Esophagus (tissue), 2 donors: ENCODE measurements around the gene SPATS2L. TPM values are rescaled to one million over a fixed set of nuclear protein-coding genes. Genes with fewer than 3 reads are reported as not detected.

Experiments used
- H3K27ac ChIP-seq, 2 donors: one replicate each; pipeline ENCODE4 v1.5.1; 2013; ENCODE audit warnings: low read depth in 2 of 2, mild to moderate bottlenecking in 2 of 2, inconsistent platforms in 1 of 2, low read length in 1 of 2, moderate library complexity in 1 of 2
- H3K27me3 ChIP-seq, 2 donors: one replicate each; pipeline ENCODE4 v1.6.1; 2013; ENCODE audit warnings: low read length in 2 of 2, control low read depth in 1 of 2, mild to moderate bottlenecking in 1 of 2; ENCODE audit not compliant: insufficient read depth in 2 of 2, control insufficient read depth in 1 of 2
- H3K36me3 ChIP-seq, 2 donors: one replicate each; pipeline ENCODE4 v1.6.1; 2013; ENCODE audit warnings: low read length in 1 of 2; ENCODE audit not compliant: control insufficient read depth in 2 of 2, insufficient read depth in 2 of 2
- H3K4me1 ChIP-seq, 2 donors: one replicate each; pipeline ENCODE4 v1.6.1; 2013; ENCODE audit warnings: low read length in 1 of 2; ENCODE audit not compliant: control insufficient read depth in 2 of 2, insufficient read depth in 2 of 2
- H3K4me3 ChIP-seq, 2 donors: one replicate each; pipeline ENCODE4 v1.5.1; 2013; ENCODE audit warnings: low read length in 2 of 2, mild to moderate bottlenecking in 2 of 2, low read depth in 1 of 2, moderate library complexity in 1 of 2
- H3K9me3 ChIP-seq, 2 donors: one replicate each; pipeline ENCODE4 v1.6.1; 2013; ENCODE audit warnings: mild to moderate bottlenecking in 2 of 2, low read depth in 1 of 2, low read length in 1 of 2, moderate library complexity in 1 of 2; ENCODE audit not compliant: control insufficient read depth in 2 of 2, insufficient read depth in 1 of 2
- WGBS, 2 donors: extraction: QIAGEN DNeasy Blood & Tissue Kit; methylation state at CpG; one replicate each; pipeline ENCODE4 v1.1.7; 2013; 5-methylcytosine and 5-hydroxymethylcytosine counted together
- polyA plus RNA-seq, 2 donors: library from polyadenylated mRNA; stranded (reverse); fragments of 200-250 nt; gene quantifications; one replicate each; pipeline ENCODE4 v1.2.3, GENCODE V29; 2013
- donor health status: healthy with polysubstance abuse.
- donor health status: Bipolar disorder and iron deficiency.

Gene SPATS2L
- polyA plus RNA-seq, 2 donors = 41.2 to 47.5 TPM

- H3K4me1 ChIP-seq = no peaks in the 10 kb centered on the region
- no peaks in the 10 kb centered on the region for H3K27me3 ChIP-seq
- no peak overlapping the region for H3K4me3 ChIP-seq
- peaks cover 17 to 32% of the 10 kb centered on the region in 2 donors for H3K36me3 ChIP-seq
- 84 to 86% methylated on average over 8 of the region's 8 CpGs for WGBS, 2 donors
- no peaks in the 10 kb centered on the region for H3K9me3 ChIP-seq
- H3K27ac ChIP-seq = no peak overlapping the region
These were observed 165.6 kb downstream of the SPATS2L start for GRCh38 chr2:200471928-200472645.

DNA sequence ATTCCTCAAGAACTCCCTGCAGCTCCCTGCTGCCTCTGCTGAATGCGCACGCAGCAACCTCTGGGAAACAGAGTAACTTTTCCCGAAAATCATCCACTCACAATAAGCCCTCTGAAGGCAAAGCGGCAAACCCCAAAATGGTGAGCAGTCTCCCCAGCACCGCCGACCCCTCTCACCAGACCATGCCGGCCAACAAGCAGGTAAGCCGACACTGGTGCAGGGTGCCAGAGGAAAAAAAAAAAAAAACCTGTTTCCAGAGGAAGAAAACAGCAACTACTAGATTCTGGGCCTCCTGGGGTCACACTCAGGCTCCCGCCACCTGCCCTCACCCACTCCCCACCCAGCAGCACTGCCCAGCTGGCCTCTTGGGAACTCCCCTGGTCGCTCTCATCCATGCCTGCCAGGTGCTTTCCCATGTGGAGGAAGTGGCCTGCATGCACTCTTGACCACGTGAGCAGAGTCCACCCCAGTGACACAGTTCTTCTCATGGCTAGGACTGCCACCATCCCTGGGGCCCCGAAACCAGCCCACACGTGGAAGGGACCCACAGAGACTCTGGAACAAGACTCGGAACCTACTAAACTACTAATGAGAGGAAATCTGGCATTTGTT is 166.5 kb downstream of the SPATS2L start:
- Histone ChIP-seq H3K4me3 (no peak overlapping the region), H3K36me3 (peaks cover 21 to 32% of the 10 kb centered on the region in 2 donors), H3K27me3 (no peaks in the 10 kb centered on the region), H3K4me1 (no peaks in the 10 kb centered on the region), H3K9me3 (no peaks in the 10 kb centered on the region), H3K27ac (no peak overlapping the region)
- WGBS, 2 donors = 92 to 93% methylated on average over 14 of the region's 14 CpGs

DNA sequence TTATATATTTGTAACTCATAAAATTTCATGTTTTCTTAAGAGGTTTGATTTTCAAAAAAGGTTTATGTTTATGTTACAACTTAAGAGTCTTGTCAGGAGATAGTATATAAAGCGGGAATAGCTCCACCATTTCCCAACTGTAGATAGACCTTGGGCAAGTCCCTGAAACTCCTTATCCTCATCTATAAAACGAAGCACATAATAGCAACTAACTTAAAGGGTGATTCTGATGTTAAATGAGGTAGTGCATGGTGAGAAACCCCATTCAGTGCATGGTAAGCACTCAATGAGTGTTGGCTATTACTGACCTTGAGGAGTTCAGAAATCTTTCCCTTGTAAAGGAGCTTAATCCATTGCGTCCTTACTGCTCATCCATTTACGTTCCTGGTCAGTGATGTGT is 169.3 kb downstream of the SPATS2L start:
- WGBS, 2 donors = 88 to 94% methylated on average over 4 of the region's 4 CpGs
- Histone ChIP-seq H3K4me1 (peaks cover 0 to 2% of the 10 kb centered on the region in 2 donors), H3K9me3 (no peaks in the 10 kb centered on the region), H3K4me3 (no peak overlapping the region), H3K36me3 (peaks cover 14 to 19% of the 10 kb centered on the region in 2 donors), H3K27me3 (no peaks in the 10 kb centered on the region), H3K27ac (no peak overlapping the region)

GRCh38 chr2:200476836-200477235 is 170.3 kb downstream of the SPATS2L start:
- H3K27ac ChIP-seq = no peak overlapping the region

DNA sequence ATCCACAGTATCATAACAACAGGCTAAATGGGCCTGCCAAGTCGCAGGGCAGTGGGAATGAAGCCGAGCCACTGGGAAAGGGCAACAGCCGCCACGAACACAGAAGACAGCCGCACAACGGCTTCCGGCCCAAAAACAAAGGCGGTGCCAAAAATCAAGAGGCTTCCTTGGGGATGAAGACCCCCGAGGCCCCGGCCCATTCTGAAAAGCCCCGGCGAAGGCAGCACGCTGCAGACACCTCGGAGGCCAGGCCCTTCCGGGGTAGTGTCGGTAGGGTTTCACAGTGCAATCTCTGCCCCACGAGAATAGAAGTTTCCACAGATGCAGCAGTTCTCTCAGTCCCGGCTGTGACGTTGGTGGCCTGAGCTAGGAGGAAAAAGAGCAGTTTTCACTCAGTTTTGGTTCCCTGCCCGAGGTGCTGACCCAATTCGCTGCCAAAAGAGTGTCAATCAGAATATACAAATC is 171.2 kb downstream of the SPATS2L start:
- Histone ChIP-seq H3K9me3 (no peaks in the 10 kb centered on the region), H3K4me1 (peaks cover 0 to 2% of the 10 kb centered on the region in 2 donors), H3K27me3 (no peaks in the 10 kb centered on the region), H3K4me3 (no peak overlapping the region), H3K27ac (peak overlapping the region in 1 of 2 donors; percentile 53), H3K36me3 (peaks cover 10 to 14% of the 10 kb centered on the region in 2 donors)
- WGBS, 2 donors = 76 to 83% methylated on average over 21 of the region's 21 CpGs

More at GRCh38 chr2:200476836-200477235, 170.3 kb downstream of the SPATS2L start:
- H3K9me3 ChIP-seq = no peaks in the 10 kb centered on the region
- H3K4me3 ChIP-seq = no peak overlapping the region
- H3K27me3 ChIP-seq = no peaks in the 10 kb centered on the region
- peaks cover 14 to 19% of the 10 kb centered on the region in 2 donors for H3K36me3 ChIP-seq
- H3K4me1 ChIP-seq = peaks cover 0 to 2% of the 10 kb centered on the region in 2 donors
- 74 to 83% methylated on average over 8 of the region's 8 CpGs for WGBS, 2 donors

- Histone ChIP-seq H3K9me3 (no peaks in the 10 kb centered on the region), H3K27ac (peak overlapping the region; percentile 44 to 48), H3K4me3 (no peak overlapping the region), H3K4me1 (peaks cover 0 to 2% of the 10 kb centered on the region in 2 donors), H3K27me3 (no peaks in the 10 kb centered on the region), H3K36me3 (peaks cover 7 to 8% of the 10 kb centered on the region in 2 donors)
- WGBS, 2 donors = 28 to 39% methylated on average over 8 of the region's 8 CpGs
These were observed 173.3 kb downstream of the SPATS2L start for GRCh38 chr2:200479692-200480265.

- Histone ChIP-seq H3K36me3 (peaks cover 0 to 3% of the 10 kb centered on the region in 2 donors), H3K27me3 (no peaks in the 10 kb centered on the region), H3K4me3 (no peak overlapping the region), H3K4me1 (peaks cover 0 to 2% of the 10 kb centered on the region in 2 donors), H3K27ac (no peak overlapping the region), H3K9me3 (no peaks in the 10 kb centered on the region)
These were observed 175.7 kb downstream of the SPATS2L start for GRCh38 chr2:200482194-200482593.

DNA sequence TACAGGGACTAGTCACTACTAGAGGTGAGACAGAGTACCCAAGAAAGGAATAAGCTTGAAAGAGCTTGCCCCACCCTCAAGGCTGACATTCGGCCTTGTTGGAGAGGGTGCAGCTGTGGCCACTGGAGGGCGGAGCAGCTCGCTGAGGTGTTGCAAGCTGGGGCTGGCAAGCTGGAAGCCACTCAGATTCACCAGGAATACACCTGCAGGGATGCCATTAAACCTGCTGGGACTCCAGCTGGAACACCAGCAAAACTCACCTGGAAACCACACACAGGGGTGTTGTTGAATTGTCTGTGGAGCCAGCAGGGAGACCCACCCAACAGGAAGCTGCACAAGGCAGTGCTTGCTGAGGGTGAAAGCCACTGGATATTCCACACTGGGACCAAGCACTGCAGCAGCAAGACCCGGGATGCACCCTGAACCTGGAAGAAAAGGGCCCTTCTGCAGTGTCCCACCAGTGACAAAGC is 177.3 kb downstream of the SPATS2L start:
- Histone ChIP-seq H3K9me3 (no peaks in the 10 kb centered on the region), H3K36me3 (no peaks in the 10 kb centered on the region), H3K4me3 (no peak overlapping the region), H3K27me3 (no peaks in the 10 kb centered on the region), H3K4me1 (peaks cover 0 to 2% of the 10 kb centered on the region in 2 donors), H3K27ac (no peak overlapping the region)
- WGBS, 2 donors = 35 to 47% methylated on average over 4 of the region's 4 CpGs

DNA sequence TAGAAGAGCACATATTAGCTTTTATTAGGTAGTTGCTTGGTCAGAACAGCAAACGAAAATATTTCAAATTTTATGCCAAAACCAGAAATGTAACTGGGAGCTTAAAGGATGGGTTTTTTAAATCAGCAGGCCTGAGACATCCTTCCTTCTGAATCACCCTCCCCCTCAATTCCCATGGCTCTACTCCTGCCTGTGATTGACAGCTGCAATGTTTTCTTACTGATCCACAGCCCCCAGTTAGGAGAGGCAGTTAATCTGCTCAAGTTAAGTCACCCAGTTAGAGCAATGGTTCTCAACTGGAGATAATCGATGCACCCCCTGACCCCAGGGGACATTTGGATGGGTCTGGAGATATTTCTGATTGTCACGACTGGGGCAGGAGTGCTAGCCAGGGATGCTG is 178.4 kb downstream of the SPATS2L start:
- no peak overlapping the region for H3K27ac ChIP-seq
- WGBS, 2 donors = 72 to 81% methylated on average over 3 of the region's 3 CpGs
- H3K36me3 ChIP-seq = peaks cover under 1% of the 10 kb centered on the region in 2 donors
- no peaks in the 10 kb centered on the region for H3K27me3 ChIP-seq
- H3K9me3 ChIP-seq = no peaks in the 10 kb centered on the region
- peaks cover 0 to 2% of the 10 kb centered on the region in 2 donors for H3K4me1 ChIP-seq
- H3K4me3 ChIP-seq = no peak overlapping the region
